Ovary (tissue), 3 donors: ENCODE data around the gene STK32C.

Source experiments
- EP300 ChIP-seq: sonication (generic); formaldehyde crosslinking; IDR thresholded peaks from one replicate; pipeline ENCODE4 v1.6.1; 2017; ENCODE audit warnings: antibody characterized with exemption
- TF ChIP-seq, protein P1 (sequence below), 3 donors: fragments of 450-650 bp in 2 of 3; fragments of 200-600 bp in 1 of 3; IDR thresholded peaks; one replicate each; pipeline versions ENCODE4 v1.5.1 to v1.8.0; 2016 to 2022; ENCODE audit warnings: antibody characterized with exemption in 3 of 3, mild to moderate bottlenecking in 1 of 3
- donor health status: DM: no; HTN: no; CAD: no.

DNA sequence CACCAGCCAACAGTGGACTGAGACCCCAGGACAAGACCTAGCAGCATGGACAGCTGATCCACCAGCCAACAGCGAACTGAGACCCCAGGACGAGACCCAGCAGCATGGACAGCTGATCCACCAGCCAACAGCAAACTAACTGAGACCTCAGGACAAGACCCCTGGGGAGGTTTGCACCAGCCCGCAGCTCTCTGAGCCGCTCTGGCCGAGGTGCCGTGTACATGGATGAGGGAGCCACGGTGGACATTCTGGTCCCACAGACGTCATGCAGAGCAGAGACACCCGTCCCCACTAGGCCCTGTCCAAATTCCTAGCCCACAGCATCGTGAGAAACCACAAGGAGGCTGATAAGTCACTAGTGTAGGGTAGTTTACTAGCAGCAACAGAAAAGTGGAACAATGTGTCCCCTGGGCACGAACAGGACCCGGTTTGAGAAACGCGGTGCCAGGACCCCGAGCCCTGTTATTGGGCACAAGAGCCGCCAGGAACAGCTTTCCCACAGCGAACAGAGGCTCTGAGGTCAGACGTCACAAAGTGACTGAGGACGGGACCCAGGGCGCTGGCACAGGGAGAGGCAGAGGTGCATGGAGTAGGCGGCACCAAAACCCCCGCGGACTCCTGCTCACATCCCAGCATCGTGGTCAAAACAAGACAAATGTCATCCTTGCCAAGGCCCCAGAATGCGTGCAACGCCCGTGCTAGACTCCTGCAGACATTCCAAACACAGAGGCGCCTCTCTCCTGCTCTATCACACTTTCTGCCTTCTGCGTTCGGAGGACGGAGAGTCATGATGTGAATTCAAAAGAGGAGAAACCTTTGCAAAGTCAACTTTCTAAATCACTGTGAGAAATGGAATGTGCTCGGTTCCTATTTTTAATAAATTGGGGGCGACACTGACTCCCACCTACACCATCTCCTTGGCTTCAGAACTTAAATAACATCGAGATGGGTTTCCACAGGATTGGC lies 8.1 kb downstream of the STK32C start:
- TF ChIP-seq, protein P1, sequence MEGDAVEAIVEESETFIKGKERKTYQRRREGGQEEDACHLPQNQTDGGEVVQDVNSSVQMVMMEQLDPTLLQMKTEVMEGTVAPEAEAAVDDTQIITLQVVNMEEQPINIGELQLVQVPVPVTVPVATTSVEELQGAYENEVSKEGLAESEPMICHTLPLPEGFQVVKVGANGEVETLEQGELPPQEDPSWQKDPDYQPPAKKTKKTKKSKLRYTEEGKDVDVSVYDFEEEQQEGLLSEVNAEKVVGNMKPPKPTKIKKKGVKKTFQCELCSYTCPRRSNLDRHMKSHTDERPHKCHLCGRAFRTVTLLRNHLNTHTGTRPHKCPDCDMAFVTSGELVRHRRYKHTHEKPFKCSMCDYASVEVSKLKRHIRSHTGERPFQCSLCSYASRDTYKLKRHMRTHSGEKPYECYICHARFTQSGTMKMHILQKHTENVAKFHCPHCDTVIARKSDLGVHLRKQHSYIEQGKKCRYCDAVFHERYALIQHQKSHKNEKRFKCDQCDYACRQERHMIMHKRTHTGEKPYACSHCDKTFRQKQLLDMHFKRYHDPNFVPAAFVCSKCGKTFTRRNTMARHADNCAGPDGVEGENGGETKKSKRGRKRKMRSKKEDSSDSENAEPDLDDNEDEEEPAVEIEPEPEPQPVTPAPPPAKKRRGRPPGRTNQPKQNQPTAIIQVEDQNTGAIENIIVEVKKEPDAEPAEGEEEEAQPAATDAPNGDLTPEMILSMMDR (IDR thresholded peaks at IDR 0.05) = no peak
- TF ChIP-seq EP300 = no peak
